GM21381 (cell line): Measurements from ENCODE around the gene THSD7B.
"Not testable (repeated sequence)": the region's sequence is repeated elsewhere in the genome, so short reads cannot be mapped to it uniquely, and the experiment has no call there.

Source experiments
- ATAC-seq: cut with Tn5 transposase; IDR thresholded peaks from one replicate; pipeline ENCODE4 v1.9.1; 2021; ENCODE audit warnings: mild to moderate bottlenecking, moderate library complexity; ENCODE audit not compliant: unreplicated experiment

Gene THSD7B

GRCh38 chr2:137237055-137237454 lies 471.7 kb downstream of the THSD7B start:
- no peak for ATAC-seq

GRCh38 chr2:137238065-137238464 lies 472.7 kb downstream of the THSD7B start:
- no peak for ATAC-seq

DNA sequence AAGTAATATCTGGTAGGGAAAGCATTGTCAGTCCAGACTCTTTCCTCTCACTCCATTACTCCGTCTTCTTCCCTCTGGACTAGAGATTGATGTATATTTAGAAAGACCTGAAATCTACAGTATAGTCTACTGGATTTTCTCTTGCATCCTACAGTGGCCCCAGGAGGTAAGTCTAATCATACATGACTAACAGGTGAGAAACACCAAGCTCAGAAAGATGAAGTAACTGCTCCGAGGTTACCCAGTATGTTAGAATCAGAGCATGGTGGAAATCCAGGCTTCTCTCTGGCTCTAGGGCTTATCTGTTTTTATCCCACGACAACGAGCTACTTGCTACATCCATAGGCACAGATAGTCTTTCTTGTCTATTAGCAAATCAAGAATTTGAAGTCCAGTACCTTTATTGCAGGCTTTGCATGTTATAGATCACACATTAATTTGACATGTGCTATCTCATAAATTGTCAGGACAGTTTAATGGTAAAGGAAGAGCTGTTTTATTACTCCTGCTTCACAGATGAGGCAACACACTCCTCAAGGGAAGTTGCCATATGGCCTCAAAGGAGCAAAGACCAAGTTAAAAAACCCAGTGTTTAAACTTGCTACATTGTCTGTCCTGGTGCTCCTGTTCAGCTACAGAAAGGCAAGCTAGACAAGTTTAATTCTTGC lies 484.3 kb downstream of the THSD7B start:
- ATAC-seq = no peak

DNA sequence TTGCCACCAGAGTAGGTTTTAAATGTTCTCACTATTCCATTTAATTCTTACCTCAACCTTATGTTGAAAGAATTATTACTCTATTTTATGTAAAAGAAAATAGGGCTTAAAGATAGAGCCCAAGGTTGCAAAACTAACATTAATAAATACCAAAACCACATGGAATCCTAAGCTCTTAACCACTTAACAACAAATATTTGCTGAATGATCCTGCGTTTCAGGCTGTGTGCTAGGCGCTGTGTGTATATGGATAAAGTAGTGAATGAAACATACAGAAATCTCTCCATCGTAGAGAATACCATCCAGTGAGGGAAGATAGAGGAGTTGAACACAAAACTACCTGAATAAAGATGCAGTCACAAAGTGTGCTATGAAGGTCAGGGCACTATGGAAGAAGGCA lies 485.1 kb downstream of the THSD7B start:
- no peak for ATAC-seq

DNA sequence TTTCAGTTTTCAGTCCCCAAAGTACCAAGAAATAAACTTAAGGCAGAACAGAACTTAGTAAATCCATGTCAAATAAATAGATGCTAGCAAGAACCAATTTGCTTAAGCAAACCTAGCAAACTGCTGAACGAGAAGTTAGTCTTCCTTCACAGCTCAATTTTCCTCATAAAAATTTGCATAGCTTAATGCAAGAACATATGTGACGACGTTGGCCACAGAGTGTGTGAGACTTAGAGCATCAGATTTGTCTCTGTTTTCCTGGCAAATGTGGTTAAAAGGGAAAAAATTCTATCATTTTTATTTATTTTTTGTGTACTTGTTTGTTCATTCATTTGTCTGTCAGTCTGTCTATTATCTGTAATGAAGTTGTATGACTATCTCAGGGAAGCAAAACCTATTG lies 485.7 kb downstream of the THSD7B start:
- ATAC-seq = no peak

- no peak for ATAC-seq
These were observed 487.6 kb downstream of the THSD7B start for GRCh38 chr2:137252934-137253333.

- no peak for ATAC-seq
These were observed 488.7 kb downstream of the THSD7B start for GRCh38 chr2:137254052-137254451.

DNA sequence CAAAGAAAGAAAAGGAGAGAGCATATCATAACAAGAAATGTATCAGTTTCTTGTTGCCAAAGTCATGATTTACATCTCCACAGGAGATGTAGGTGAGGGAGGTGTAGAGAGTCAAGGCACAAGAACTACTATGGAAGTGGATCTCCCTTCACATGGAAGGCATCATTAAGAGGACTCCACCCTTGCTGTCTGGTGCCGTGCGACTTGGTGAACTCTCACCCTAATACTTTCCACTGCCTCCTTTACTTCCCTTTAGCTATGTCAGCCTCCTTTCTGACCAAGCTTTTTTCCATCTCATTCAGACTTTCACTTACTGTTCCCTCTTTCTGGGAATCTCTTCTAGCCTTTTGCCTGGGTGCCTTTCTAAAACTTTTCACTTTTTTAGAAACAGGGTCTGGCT lies 490.0 kb downstream of the THSD7B start:
- ATAC-seq = no peak

GRCh38 chr2:137255990-137256389 lies 490.6 kb downstream of the THSD7B start:
- no peak for ATAC-seq

DNA sequence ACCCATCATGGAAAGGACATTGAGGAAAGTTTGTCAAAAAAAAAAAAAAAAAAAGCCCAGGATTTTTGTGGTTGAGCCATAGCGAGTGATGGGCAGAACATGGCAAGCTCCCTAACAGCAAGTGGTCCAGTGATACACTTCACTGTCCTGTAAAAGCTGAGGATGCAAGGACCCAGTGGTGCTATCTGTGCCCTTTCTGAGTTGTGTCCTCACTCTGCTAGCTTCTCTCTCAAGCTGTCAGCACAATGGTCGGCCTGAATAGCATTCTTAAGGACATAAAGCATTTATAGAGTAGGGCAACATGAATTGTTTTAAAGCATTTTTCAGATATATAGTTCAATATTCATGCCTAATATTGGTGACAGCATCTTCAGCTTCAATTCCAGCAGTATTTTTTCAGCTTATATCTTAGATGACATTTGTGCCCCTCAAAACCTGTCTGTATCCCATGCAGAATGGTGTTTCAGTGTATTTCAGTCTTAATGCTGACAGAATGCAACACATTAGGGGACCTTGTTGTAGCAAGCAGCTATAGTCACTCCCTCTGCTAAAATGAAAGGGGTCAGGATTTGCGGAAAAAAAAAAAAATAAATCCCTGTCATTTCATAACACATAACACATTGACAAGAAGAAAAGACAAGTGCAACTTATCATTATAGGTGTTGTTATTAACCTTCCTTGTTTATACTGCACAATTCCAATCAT lies 496.7 kb downstream of the THSD7B start:
- no peak for ATAC-seq

GRCh38 chr2:137262594-137262993 lies 497.2 kb downstream of the THSD7B start:
- no peak for ATAC-seq

- ATAC-seq = no peak
These were observed 522.7 kb downstream of the THSD7B start for GRCh38 chr2:137287913-137288639.

GRCh38 chr2:137291836-137292570 lies 526.7 kb downstream of the THSD7B start:
- ATAC-seq = no peak

GRCh38 chr2:137298377-137298776 lies 533.0 kb downstream of the THSD7B start:
- ATAC-seq = no peak

DNA sequence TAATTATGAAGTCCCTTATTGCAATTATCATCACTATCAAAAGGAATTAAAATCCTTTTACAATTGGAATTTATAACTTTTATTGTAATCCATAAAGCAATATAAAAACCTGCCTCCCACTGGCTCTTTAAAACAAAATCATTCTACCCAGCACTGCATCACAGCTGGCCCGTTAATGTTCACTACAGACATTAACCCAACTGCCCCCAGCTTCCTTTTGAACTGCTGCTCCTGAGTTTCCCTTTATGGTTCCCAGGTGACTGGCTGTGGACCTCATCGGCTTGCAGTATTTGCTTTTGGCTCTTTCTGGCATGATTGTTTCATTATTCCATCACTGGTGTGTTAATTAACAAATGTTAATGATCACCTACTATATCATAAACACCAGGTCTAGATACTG lies 535.6 kb downstream of the THSD7B start:
- no peak for ATAC-seq

DNA sequence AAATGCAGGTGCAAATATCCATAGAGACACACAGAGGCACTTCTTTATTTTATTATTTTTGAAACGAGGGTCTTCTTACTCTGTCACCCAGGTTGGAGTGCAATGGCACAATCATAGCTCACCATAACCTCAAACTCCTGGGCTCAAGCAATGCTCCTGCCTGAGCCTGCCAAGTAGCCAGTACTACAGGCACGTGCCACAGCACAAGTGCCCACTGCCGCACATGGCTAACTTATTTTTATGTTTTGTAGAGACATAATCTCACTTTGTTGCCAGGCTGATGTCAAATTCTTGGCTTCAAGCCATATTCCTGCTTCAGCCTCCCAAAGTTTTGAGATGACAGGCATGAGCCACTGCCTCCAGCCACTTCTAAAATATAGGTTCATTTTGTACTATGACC lies 537.6 kb downstream of the THSD7B start:
- ATAC-seq = no peak

DNA sequence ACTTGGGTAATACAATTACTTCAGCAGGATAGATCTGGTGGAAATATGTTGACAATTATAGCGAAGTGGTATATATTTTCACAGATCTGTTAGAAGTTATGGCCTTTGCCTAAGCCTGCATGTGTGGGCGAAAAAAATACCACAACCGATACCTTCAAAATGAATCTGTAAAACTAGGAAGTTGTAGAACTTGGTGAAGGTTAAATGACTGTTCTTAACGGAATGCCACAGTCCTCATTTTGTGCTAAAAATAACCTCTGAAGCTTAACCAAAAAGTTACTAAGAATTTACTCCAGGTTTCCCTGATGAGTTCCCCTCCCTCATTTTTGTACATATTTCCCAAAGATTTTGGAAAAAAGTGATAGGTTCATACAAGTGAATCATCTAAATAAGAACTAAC lies 550.7 kb downstream of the THSD7B start:
- ATAC-seq = no peak

GRCh38 chr2:137321566-137321965 lies 556.2 kb downstream of the THSD7B start:
- ATAC-seq = no peak

- ATAC-seq = not testable (repeated sequence)
These were observed 566.2 kb downstream of the THSD7B start for GRCh38 chr2:137331562-137331961.

GRCh38 chr2:137333386-137334165 lies 568.2 kb downstream of the THSD7B start:
- no peak for ATAC-seq

GRCh38 chr2:137336067-137336466 lies 570.7 kb downstream of the THSD7B start:
- ATAC-seq = no peak
